ENCODE results near the gene SDR42E2. TPM values are rescaled to one million over a fixed set of nuclear protein-coding genes. Genes with fewer than 3 reads are reported as not detected.

The SDR42E2 gene
- total and polyA plus RNA-seq, 2 donors (not counting 3 experiments of a cell fraction or from before 2014, with no cell fraction given) = 0.03 to 0.13 TPM

DNA sequence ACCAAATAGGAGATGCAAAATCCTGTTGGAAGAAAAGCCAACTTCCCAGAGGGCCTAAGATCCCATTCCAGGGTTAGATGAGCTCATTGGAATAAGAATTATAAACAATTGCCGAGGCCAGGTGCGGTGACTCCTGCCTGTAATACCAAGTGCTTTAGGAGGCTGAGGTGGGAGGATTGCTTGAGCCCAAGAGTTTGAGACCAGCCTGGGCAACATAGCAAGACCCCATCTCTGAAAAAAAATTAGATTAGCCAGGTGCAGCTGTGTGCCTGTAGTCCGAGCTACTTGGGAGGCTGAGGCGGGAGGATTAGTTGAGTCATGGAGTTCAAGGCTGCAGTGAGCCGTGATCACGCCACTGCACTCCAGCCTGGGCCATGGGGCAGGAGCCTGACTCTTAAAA is 17.8 kb upstream of the SDR42E2 start:
- no peaks in the 10 kb centered on the region for H3K9me3 ChIP-seq (replicated peaks; ENCODE audit: control insufficient read depth, insufficient read depth, low read length)
- H3K36me3 ChIP-seq (ENCODE audit: control insufficient read depth in 2 of 2, extremely low read depth in 1 of 2, insufficient read depth in 2 of 2, low read length in 2 of 2) = no peaks in the 10 kb centered on the region
- no peaks in the 10 kb centered on the region for H4K20me1 ChIP-seq (replicated peaks; ENCODE audit: control insufficient read depth, extremely low read depth, insufficient read depth, low read length)
- no peak overlapping the region for H3K4me2 ChIP-seq (ENCODE audit: insufficient read depth, low read length)
- no peak overlapping the region for H2AFZ ChIP-seq (ENCODE audit: low read depth, low read length)
- no TSS peak for BruUV-seq (replicated peaks)
- intact Hi-C loops (cut with micrococcal nuclease) (no loop called here), dilution Hi-C loops (cut with MboI; ENCODE audit: extremely low pct_ligation_motif_present, low sequenced_read_pairs) (no loop called here)
- no peaks in the 10 kb centered on the region for H3K79me2 ChIP-seq (ENCODE audit: control insufficient read depth, insufficient read depth, low read length)
- POLR2A ChIA-PET = no interaction called here
- TF ChIP-seq POLR2A (IDR thresholded peaks at IDR 0.05; ENCODE audit: low read depth, low read length) (no peak), FOS (IDR thresholded peaks at IDR 0.05; ENCODE audit: borderline replicate concordance, insufficient read depth, low read length) (no peak), JUN (IDR thresholded peaks at IDR 0.05; ENCODE audit: borderline replicate concordance, insufficient read depth, insufficient read length, low read depth) (no peak), EZH2 (IDR thresholded peaks at IDR 0.05; ENCODE audit: borderline replicate concordance, low read depth, low read length, severe bottlenecking) (no peak), MYC (IDR thresholded peaks at IDR 0.05; ENCODE audit: low read depth, low read length) (no peak), GATA2 (IDR thresholded peaks at IDR 0.05; ENCODE audit: insufficient read depth, insufficient read length, low read depth, low read length) (no peak), POLR2AphosphoS5 (IDR thresholded peaks at IDR 0.05; ENCODE audit: insufficient read depth, low read depth, low read length) (no peak)
- TF ChIP-seq, protein P1, sequence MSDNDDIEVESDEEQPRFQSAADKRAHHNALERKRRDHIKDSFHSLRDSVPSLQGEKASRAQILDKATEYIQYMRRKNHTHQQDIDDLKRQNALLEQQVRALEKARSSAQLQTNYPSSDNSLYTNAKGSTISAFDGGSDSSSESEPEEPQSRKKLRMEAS (IDR thresholded peaks at IDR 0.05; ENCODE audit: insufficient read depth, insufficient read length) = no peak
- TF ChIP-seq, protein P2, sequence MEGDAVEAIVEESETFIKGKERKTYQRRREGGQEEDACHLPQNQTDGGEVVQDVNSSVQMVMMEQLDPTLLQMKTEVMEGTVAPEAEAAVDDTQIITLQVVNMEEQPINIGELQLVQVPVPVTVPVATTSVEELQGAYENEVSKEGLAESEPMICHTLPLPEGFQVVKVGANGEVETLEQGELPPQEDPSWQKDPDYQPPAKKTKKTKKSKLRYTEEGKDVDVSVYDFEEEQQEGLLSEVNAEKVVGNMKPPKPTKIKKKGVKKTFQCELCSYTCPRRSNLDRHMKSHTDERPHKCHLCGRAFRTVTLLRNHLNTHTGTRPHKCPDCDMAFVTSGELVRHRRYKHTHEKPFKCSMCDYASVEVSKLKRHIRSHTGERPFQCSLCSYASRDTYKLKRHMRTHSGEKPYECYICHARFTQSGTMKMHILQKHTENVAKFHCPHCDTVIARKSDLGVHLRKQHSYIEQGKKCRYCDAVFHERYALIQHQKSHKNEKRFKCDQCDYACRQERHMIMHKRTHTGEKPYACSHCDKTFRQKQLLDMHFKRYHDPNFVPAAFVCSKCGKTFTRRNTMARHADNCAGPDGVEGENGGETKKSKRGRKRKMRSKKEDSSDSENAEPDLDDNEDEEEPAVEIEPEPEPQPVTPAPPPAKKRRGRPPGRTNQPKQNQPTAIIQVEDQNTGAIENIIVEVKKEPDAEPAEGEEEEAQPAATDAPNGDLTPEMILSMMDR (IDR thresholded peaks at IDR 0.05; ENCODE audit: extremely low read depth in 1 of 2, insufficient read depth in 1 of 2, low read depth in 1 of 2, low read length in 2 of 2) = no peak
- DNase-seq (ENCODE audit: low read depth, low spot score) = no peak
- no peaks in the 10 kb centered on the region for H3K4me1 ChIP-seq (ENCODE audit: control insufficient read depth, extremely low read depth, insufficient read depth, low read length)
- H3K4me3 ChIP-seq (replicated peaks in 1 of 3; ENCODE audit: insufficient read depth in 1 of 3, low read depth in 1 of 3, low read length in 3 of 3) = no peak overlapping the region
- H3K27ac ChIP-seq (ENCODE audit: insufficient read depth, low read depth, low read length) = no peak overlapping the region
- H3K27me3 ChIP-seq (ENCODE audit: control insufficient read depth in 2 of 2, insufficient read depth in 2 of 2, low read length in 2 of 2) = no peaks in the 10 kb centered on the region
- FAIRE-seq = no peak
- CTCF ChIA-PET = interaction anchor here (0.6 to 1.0 kb wide), 2 partner anchors 44 to 45 kb away, joined by 4 read pairs; no protein-coding TSS in a partner anchor
- no peaks in the 10 kb centered on the region for H3K9me1 ChIP-seq (replicated peaks; ENCODE audit: control insufficient read depth, extremely low read depth, insufficient read depth, low read length)
- no peak overlapping the region for H3K9ac ChIP-seq (replicated peaks; ENCODE audit: extremely low read depth, insufficient read depth, low read length)
